GM19395 (cell line): ENCODE data around the gene NDUFAB1.
"Not testable (repeated sequence)": the region's sequence is repeated elsewhere in the genome, so short reads cannot be mapped to it uniquely, and the experiment has no call there.

Experiments used
- ATAC-seq: cut with Tn5 transposase; IDR thresholded peaks from one replicate; pipeline ENCODE4 v1.9.1; 2021; ENCODE audit warnings: mild to moderate bottlenecking, moderate library complexity; ENCODE audit not compliant: unreplicated experiment

Gene NDUFAB1

GRCh38 chr16:23556881-23557778, 39.0 kb downstream of the NDUFAB1 start, which contains the start of the genes EARS2 and UBFD1:
TSS of gene EARS2 (minus strand) at chr16:23557350. CDS start at chr16:23557343, 7 bp downstream.
TSS of gene UBFD1 (plus strand) at chr16:23557727. CDS start at chr16:23557743, 16 bp downstream.
- ATAC-seq = peak; percentile 93

- ATAC-seq = no peak
These were observed 41.6 kb downstream of the NDUFAB1 start for GRCh38 chr16:23554536-23554935.

- ATAC-seq = no peak
These were observed 44.0 kb downstream of the NDUFAB1 start for GRCh38 chr16:23552161-23552560.

- ATAC-seq = no peak
These were observed 46.2 kb downstream of the NDUFAB1 start for GRCh38 chr16:23549938-23550337.

GRCh38 chr16:23544436-23544835, 51.7 kb downstream of the NDUFAB1 start:
- ATAC-seq = no peak

- not testable (repeated sequence) for ATAC-seq
These were observed 55.3 kb downstream of the NDUFAB1 start for GRCh38 chr16:23540817-23541178.

- ATAC-seq = no peak
These were observed 55.9 kb downstream of the NDUFAB1 start for GRCh38 chr16:23539984-23540816.

- no peak for ATAC-seq
These were observed 57.2 kb downstream of the NDUFAB1 start for GRCh38 chr16:23538919-23539278.

- no peak for ATAC-seq
These were observed 58.7 kb downstream of the NDUFAB1 start for GRCh38 chr16:23537390-23537789.

- ATAC-seq = no peak
These were observed 60.2 kb downstream of the NDUFAB1 start for GRCh38 chr16:23535901-23536300.

- no peak for ATAC-seq
These were observed 61.0 kb downstream of the NDUFAB1 start for GRCh38 chr16:23534868-23535860.

- no peak for ATAC-seq
These were observed 63.7 kb downstream of the NDUFAB1 start for GRCh38 chr16:23532448-23532847.
